Measurements from ENCODE around the gene ALDH18A1.

Gene ALDH18A1

GRCh38 chr10:95559471-95559870 lies 97.0 kb downstream of the ALDH18A1 start:
- in situ Hi-C loops (cut with MboI; ENCODE audit: low sequenced_read_pairs), result no loop called here

- in situ Hi-C loops (cut with MboI; ENCODE audit: low sequenced_read_pairs), result no loop called here
Observed at GRCh38 chr10:95558593-95559320, 97.8 kb downstream of the ALDH18A1 start.

- in situ Hi-C loops (cut with MboI; ENCODE audit: low sequenced_read_pairs), result no loop called here
Observed at GRCh38 chr10:95556994-95557767, 99.3 kb downstream of the ALDH18A1 start.

Measured in hTERT RPE-1 (cell line).